Measurements from ENCODE around the gene CSMD2.

GRCh38 chr1:33548721-33549120 lies 616.3 kb downstream of the CSMD2 start:
- TF ChIP-seq CTCF (conservative IDR thresholded peaks at IDR 0.05; ENCODE audit: low read depth, low read length) (no peak), EZH2 (IDR thresholded peaks at IDR 0.05; ENCODE audit: borderline replicate concordance, low read depth, low read length, poor library complexity, severe bottlenecking) (no peak)
